SK-N-SH (cell line): ENCODE data around the gene WWOX.

Source experiments
- FOXM1 ChIP-seq: IDR thresholded peaks from 2 replicates; pipeline ENCODE4 v1.4.0; 2012; ENCODE audit warnings: low read depth, mild to moderate bottlenecking
- GABPA ChIP-seq: IDR thresholded peaks from 2 replicates; pipeline ENCODE4 v1.4.0; 2012; ENCODE audit warnings: low read depth, mild to moderate bottlenecking
- MXI1 ChIP-seq: IDR thresholded peaks from 2 replicates; pipeline ENCODE4 v1.6.1; 2012; ENCODE audit warnings: mild to moderate bottlenecking, low read depth, low read length, improper control_type of control experiment
- POLR2AphosphoS5 ChIP-seq: IDR thresholded peaks from 2 replicates; pipeline ENCODE4 v1.6.1; 2012; ENCODE audit warnings: low read depth, low read length
- RAD21 ChIP-seq: IDR thresholded peaks from 2 replicates; pipeline ENCODE4 v1.6.1; 2012; ENCODE audit warnings: mild to moderate bottlenecking, low read length
- RFX5 ChIP-seq: IDR thresholded peaks from 2 replicates; pipeline ENCODE4 v1.6.1; 2012; ENCODE audit warnings: mild to moderate bottlenecking, improper control_type of control experiment, low read length
- TCF12 ChIP-seq: IDR thresholded peaks from 2 replicates; pipeline ENCODE4 v1.4.0; 2012
- TEAD4 ChIP-seq: IDR thresholded peaks from 2 replicates; pipeline ENCODE4 v1.4.0; 2012; ENCODE audit warnings: mild to moderate bottlenecking, borderline replicate concordance; ENCODE audit not compliant: insufficient read depth
- TF ChIP-seq, protein P1 (sequence below): fragments of 200-600 bp; sonication (generic); IDR thresholded peaks from 2 replicates; pipeline ENCODE4 v1.6.1; 2017; ENCODE audit warnings: antibody characterized with exemption, mild to moderate bottlenecking, moderate library complexity
- TF ChIP-seq, protein P2 (sequence below): IDR thresholded peaks from 2 replicates; pipeline ENCODE4 v1.6.1; 2012; ENCODE audit warnings: mild to moderate bottlenecking, low read depth, low read length, moderate library complexity
- TF ChIP-seq, protein P3 (sequence below): IDR thresholded peaks from 2 replicates; pipeline ENCODE4 v1.4.0; 2012; ENCODE audit warnings: low read depth, borderline replicate concordance

DNA sequence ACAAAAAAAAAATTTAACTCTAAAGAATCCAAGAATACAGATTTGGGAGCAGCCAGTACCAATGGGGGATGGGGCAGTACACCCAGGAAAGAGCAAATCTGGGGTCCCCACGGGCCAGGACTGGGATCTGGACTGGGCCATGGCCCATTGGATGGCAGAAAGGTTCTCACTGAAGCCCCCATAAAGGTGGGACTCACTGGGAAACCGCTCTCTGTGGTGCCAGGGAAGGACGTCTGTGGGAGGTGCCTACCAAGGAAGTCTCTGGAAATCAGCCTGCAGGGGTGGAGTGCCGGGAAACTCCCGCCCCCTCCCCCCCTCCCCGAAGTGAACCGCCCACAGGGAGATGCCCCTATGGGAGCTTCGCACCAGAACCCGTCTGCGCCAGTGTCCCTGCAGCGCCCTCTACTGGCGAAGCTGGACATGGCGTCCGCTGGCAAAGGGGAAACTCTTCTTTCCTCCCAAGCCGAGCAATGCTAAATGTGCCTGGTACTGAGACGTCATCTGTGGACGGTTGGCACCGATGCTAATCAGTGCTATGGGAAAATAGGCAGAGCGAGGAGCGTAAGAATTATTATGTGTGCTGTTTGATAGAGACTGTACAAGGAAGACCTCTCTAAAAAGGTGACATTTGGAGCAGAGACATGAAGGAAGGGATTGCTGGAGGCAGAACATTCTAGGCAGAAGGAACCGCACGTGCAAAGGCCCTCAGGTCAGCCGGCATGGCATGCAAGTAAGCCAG, 671.1 kb downstream of the WWOX start:
- TF ChIP-seq, protein P1, sequence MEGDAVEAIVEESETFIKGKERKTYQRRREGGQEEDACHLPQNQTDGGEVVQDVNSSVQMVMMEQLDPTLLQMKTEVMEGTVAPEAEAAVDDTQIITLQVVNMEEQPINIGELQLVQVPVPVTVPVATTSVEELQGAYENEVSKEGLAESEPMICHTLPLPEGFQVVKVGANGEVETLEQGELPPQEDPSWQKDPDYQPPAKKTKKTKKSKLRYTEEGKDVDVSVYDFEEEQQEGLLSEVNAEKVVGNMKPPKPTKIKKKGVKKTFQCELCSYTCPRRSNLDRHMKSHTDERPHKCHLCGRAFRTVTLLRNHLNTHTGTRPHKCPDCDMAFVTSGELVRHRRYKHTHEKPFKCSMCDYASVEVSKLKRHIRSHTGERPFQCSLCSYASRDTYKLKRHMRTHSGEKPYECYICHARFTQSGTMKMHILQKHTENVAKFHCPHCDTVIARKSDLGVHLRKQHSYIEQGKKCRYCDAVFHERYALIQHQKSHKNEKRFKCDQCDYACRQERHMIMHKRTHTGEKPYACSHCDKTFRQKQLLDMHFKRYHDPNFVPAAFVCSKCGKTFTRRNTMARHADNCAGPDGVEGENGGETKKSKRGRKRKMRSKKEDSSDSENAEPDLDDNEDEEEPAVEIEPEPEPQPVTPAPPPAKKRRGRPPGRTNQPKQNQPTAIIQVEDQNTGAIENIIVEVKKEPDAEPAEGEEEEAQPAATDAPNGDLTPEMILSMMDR: peak; percentile 32
- TF ChIP-seq FOXM1 (no peak), GABPA (no peak), TCF12 (no peak), POLR2AphosphoS5 (no peak), MXI1 (no peak), RAD21 (peak; percentile 73), TEAD4 (no peak), RFX5 (no peak)
- TF ChIP-seq, protein P2, sequence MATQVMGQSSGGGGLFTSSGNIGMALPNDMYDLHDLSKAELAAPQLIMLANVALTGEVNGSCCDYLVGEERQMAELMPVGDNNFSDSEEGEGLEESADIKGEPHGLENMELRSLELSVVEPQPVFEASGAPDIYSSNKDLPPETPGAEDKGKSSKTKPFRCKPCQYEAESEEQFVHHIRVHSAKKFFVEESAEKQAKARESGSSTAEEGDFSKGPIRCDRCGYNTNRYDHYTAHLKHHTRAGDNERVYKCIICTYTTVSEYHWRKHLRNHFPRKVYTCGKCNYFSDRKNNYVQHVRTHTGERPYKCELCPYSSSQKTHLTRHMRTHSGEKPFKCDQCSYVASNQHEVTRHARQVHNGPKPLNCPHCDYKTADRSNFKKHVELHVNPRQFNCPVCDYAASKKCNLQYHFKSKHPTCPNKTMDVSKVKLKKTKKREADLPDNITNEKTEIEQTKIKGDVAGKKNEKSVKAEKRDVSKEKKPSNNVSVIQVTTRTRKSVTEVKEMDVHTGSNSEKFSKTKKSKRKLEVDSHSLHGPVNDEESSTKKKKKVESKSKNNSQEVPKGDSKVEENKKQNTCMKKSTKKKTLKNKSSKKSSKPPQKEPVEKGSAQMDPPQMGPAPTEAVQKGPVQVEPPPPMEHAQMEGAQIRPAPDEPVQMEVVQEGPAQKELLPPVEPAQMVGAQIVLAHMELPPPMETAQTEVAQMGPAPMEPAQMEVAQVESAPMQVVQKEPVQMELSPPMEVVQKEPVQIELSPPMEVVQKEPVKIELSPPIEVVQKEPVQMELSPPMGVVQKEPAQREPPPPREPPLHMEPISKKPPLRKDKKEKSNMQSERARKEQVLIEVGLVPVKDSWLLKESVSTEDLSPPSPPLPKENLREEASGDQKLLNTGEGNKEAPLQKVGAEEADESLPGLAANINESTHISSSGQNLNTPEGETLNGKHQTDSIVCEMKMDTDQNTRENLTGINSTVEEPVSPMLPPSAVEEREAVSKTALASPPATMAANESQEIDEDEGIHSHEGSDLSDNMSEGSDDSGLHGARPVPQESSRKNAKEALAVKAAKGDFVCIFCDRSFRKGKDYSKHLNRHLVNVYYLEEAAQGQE: no peak
- TF ChIP-seq, protein P3, sequence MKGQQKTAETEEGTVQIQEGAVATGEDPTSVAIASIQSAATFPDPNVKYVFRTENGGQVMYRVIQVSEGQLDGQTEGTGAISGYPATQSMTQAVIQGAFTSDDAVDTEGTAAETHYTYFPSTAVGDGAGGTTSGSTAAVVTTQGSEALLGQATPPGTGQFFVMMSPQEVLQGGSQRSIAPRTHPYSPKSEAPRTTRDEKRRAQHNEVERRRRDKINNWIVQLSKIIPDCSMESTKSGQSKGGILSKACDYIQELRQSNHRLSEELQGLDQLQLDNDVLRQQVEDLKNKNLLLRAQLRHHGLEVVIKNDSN: no peak
